Measurements from ENCODE around the gene TEX48.

DNA sequence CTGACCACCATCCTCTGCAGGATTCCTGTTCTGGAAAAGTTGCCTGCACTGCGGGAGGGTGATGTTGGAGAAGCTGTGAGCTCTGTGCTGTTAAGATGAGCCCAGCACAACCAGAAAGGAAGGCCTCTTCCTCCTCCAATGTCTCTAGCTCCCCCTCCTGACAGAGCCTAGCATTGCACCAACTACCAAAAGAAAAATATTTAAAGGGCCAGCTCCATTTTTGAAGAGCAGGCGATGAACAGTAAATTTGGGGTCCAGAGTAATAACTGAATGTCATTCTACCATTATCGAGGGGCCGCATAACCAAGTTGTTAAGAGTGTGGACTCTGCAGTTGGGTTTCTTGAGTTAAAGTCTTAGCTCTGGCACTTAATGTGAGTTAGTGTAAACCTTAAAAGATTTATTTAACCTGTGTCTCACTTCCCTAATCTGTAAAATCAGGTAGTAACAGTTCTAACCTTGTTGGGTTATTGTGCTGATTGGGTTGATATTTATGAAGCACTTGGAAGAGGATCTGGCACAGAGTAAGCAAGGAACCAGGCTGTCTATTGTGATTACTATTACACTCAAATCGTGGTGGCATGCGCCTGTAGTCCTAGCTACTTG, 28.3 kb downstream of the TEX48 start:
- TF ChIP-seq EZH2 (IDR thresholded peaks at IDR 0.05; ENCODE audit: insufficient read depth, poor library complexity, severe bottlenecking) = no peak
- TF ChIP-seq EZH2phosphoT487 (IDR thresholded peaks at IDR 0.05; ENCODE audit: insufficient read depth, low read depth) = no peak

Data from GM23248 (cell line).